T47D (cell line): ENCODE measurements around the gene HIP1R.

ENCODE experiments used
- DNase-seq, 2 experiments: peaks; one replicate each; pipeline versions ENCODE4 v3.0.0 to v3.0.0-alpha.2; 2011 to 2012; ENCODE audit warnings: low read depth in 1 of 2, low spot score in 1 of 2
- JUND ChIP-seq: IDR thresholded peaks from 2 replicates; pipeline ENCODE4 v1.6.1; 2012; ENCODE audit warnings: low read depth
- in situ Hi-C: cut with HindIII; loops from 2 replicates; pipeline ENCODE4 v1.10.0; 2016; ENCODE audit warnings: low sequenced_read_pairs, low pct_unique_long_range_greater_than_20kb

Gene HIP1R

DNA sequence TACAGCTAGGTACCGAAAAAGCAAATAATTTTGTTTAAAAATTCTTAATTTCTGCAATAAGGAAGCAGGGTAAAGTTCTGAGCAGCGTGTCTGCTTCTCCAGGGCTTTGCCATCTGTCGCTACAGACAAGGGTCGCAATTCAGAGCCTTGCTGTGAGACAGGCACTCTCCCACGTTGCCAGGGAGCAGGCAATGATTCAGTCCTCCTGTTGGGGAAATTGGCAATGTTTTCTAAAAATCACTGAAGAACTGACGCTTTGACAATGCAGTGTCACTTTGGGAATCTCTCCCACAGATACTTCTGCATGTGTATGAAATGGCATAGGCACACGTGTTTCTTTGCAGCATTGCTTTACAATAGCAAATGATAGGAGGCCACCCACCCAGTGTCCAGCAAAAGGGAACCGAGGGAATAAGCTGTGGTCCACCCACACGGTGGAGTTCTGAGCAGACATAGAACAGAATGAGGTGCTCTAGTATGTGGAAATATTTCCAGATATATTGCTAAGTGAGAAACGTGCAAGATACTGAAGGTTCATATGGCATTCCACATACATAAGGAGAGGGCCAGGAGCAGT is 16.0 kb upstream of the HIP1R start:
- DNase-seq = no peak
- in situ Hi-C loops = no loop called here
- TF ChIP-seq JUND = no peak

DNA sequence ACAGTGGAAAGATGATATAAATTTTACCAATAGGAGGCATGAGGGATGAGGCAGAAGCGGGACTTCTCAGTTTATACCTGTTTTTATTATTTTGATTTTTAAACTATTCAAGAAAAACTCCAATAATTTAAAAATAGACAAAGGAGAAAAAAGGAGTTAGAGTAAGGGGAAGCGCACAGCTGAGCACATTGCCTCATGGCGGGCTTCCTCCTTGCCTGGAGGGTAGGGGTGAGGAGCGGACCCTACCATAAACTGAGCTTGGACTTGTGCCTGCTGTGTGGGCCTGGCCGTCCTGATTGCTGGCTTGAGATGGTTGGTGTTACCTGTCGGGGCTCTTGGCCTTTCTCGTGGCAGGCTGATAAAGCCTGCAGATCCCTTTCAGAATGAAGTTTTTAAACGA is 15.1 kb upstream of the HIP1R start:
- no peak for DNase-seq
- in situ Hi-C loops = no loop called here
- TF ChIP-seq JUND = no peak

DNA sequence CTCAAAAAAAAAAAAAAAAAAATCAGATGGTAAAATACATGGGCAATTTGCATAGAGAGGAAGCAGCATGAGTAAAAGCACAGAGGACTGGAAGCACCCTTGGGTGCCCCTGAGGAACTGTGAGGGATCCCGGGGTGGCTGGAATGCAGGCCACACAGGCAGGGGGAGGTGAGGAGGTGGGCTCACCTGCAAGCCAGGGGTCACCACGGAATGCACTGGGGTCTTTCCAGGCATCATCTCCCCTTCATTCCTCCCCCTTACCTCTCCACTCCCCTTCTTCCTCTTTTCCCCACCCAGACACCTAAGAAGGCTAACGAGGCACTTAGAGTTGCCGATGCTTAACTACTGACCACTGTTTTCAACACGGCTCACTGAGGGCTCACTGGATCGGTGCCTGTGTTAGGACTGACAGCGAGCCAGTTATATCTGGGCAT is 14.4 kb upstream of the HIP1R start:
- no peak for TF ChIP-seq JUND
- in situ Hi-C loops = no loop called here
- no peak for DNase-seq

DNA sequence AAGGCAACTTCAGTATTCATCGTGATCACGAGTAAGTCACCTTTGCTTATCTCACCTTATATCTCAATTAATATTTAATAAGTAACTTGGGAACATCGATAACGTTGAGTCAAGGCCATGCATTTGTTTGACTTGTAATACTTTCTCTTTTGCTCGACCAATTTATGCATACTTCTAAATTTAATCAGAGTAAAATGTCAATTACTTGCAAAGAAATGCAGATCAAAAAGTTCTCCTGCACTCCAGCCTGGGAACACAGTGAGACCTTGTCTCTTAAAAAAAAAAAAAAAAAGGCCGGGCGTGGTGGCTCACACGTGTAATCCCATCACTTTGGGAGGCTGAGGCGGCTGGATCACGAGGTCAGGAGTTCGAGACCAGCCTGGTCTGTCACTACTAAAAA is 11.8 kb upstream of the HIP1R start:
- TF ChIP-seq JUND = no peak
- in situ Hi-C loops = no loop called here

DNA sequence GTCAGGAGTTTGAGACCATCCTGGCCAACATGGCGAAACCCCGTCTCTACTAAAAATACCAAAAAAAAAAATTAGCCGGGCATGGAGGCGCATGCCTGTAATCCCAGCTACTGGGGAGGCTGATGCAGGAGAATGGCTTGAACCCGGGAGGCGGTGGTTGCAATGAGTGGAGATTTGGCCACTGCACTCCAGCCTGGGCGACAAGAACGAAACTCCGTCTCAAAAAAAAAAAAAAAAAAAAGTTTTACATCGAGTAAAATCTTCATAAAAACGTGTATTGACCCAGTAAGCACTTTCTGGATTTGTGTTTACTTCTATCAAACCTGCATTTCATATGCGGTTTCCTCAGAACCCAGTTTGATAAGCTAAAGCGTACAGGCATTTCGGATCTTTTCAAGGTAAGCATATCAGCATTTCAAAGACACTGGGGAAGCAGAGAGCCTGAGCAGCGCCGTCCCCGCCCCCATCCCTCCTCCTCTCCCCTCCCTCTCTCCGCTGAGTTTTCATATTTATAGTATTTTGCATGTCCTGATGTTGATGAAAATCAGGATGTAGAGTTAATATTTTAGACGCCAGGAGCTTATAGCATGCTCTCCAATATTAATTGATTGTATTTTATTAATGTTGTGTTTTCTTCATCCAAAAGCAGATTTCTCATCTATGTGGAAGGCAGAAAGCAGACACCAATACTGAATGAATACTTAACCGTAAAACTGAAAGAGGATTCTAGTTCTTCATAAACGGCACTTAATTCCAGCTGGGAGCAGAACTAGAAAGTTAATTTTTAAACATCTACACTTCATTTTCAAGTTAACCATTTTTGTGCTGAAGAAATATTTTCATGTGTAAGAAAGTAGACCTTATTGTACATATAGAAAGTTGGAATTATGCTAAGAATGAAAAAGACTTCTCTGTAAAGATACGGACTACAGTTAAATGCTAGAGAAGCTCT is 9.2 kb upstream of the HIP1R start:
- DNase-seq = no peak
- TF ChIP-seq JUND = no peak
- in situ Hi-C loops = no loop called here

More for the DNA sequence above, 11.8 kb upstream of the HIP1R start:
- no peak for DNase-seq

DNA sequence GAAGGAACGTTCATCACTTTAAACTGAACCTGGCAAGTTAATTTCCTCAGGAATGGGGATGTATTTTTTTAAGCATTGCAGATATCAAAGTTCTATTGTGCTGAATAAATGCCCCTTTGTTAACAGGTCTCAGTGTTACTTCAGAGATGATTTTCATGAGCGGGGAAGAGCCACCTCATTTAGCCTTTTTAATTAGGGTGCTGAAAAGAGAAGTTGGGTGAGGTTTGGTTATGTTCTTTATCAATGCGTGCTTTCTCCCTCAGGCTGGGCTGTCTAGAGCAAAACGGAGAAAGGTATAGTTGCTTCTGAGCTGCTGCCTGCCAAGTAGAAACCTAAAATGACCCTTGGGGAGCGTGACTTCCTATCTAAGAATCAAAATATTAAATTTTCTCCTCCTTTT is 8.0 kb upstream of the HIP1R start:
- in situ Hi-C loops = no loop called here
- DNase-seq = no peak
- no peak for TF ChIP-seq JUND

DNA sequence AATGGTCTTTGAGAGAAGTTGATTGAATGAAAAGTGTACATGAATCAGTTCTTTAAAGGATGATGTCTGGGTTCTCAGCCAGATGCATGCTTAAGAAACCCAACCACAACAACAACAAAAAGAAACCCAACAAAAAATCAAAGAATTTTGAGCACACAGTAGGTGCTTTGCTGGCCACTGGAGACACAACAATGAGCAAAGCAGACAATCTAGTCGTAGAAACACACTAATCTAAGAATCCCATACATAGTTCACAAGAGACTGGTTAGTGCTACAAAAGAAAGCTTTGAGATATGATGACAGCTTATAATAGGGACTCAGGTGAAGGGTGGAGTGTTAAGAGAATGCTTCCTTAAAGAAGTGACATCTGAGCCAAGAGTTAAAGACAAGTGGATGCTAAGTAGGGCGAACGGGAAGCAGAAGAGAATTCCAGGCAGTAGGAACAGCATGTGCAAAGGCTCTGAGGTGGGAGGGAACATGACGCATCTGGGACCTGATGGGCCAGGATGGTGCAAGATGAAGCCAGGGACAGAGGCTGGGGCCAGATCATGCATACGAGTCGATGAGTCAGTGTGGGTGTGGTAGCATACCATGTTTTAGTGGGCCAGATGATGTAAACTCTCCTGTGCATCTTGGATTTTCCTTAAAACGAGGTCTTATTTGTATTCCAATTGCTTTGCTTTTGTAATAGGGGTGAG is 4.6 kb upstream of the HIP1R start:
- in situ Hi-C loops = no loop called here
- no peak for DNase-seq
- no peak for TF ChIP-seq JUND

DNA sequence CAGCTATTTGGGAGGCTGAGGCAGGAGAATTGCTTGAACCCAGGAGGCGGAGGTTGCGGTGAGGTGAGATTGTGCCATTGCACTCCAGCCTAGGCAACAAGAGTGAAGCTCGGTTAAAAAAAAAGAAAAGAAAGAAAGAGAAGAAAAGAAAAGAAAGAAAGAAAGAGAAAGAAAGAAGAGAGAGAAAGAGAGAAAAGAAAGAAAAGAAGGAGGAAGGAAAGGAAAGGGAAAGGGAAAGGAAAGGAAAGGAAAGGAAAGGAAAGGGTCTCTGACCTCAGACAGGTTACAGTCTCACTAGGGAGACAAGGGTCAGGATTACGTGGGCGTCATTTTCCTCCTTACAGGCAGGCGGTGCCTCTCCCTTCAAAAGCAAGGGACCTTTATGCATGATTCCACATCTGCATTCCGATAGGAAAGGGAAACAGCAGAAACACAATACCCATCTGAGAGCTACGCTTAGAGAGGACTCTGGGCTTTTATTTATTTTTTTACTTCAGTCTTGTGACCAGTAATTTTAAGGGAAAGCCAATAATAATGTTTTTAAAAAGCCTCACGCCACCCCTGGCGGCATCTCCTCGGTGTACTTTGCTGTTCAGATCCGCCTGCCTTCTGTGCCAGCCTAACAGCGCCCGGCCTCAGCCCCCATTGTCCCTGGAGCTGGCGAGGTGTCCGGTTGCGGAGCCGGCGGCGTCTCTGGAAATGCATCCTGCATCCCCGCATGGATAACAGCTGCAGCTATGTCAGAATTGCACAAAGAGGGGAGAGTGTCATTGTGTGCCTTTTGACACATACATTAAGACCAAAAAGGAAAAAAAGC is 945 bp upstream of the HIP1R start:
- peak in 1 of 2 experiments; percentile 68 for DNase-seq
- no peak for TF ChIP-seq JUND
- in situ Hi-C loops = no loop called here

DNA sequence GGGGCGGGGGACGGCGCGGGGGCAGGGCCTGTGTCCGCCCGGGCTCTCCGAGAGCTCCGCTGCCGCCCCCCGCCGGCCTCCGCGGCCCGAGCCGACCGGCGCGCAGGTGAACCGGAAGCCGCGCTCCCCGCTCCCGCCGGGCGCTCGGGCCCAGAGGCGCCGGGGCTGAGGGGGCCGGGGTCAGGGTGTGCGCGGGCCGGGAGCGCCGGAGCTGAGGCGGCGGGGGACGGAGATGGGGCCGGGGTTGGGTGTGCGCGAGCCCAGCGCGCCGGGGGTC is 431 bp downstream of the HIP1R start:
- TF ChIP-seq JUND = no peak
- in situ Hi-C loops = no loop called here
- DNase-seq = peak in 1 of 2 experiments; percentile 70

DNA sequence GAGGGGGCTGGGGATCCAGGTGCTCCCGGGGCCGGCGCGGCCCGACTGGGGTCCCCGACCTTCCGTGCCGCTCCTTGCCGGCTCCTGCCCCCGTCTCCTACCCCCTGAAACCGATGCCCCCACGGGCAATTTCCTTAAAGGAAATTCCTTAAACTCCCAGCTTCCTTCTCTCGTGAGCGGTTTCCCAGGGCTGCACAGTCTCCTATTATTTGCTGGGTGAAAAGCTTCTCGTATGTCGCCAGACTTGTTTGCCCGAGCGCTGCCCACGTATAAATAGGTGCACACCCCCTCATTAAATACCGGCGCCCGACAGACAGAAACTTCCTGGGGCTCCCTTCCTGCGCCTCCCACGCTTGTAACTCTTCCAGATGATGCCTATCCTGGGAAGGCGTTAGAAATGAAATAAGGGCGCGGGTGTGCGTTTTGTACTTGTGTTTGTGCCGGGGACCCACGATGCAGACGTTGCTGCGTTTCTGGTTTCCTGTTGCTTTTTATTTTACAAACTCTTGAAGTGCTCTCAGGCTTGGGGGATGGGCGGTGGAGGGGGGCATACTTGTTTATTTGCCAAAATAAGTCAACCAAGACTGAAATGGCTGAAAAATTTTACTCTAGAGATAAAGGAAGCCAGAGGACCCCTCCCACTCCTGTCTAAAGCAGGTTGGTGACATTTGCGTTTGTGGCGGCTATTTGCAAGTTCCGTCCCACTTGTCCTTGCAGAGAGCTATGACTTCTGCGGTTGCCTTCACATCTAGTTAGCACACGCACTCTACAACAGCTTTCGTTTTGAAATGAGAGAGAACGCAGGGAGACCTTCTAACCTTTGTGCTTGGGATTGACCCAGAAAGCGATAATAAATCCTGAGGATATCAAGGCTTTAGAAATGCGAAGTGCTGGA is 1.0 kb downstream of the HIP1R start:
- DNase-seq = peak; percentile 94 to 97
- in situ Hi-C loops = no loop called here
- TF ChIP-seq JUND = no peak
